IMR-90 (cell line): ENCODE data around the gene ARSD. TPM values are rescaled to one million over a fixed set of nuclear protein-coding genes. Genes with fewer than 3 reads are reported as not detected.

Source experiments
- ATAC-seq: fragments of 200-7000 bp; cut with Tn5 transposase; 2 replicates; pipeline ENCODE4 v1.9.1; 2020; ENCODE audit warnings: low read depth, mild to moderate bottlenecking, moderate library complexity
- BruUV-seq: library from RNA; stranded (reverse); fragments of 400-500 nt; replicated peaks from 2 replicates; lab custom pipeline; 2021; lab: Mats Ljungman, UMichigan
- CTCF ChIA-PET: fragments of 300-600 bp; formaldehyde crosslinking; extraction: SDS; loops from one replicate; lab custom pipeline; 2021; ENCODE audit warnings: antibody characterized with exemption; lab: Yijun Ruan, JAX
- POLR2A ChIA-PET: fragments of 300-600 bp; sonication (Branson Sonifier 250); formaldehyde crosslinking; loops from one replicate; lab custom pipeline; 2022; ENCODE audit warnings: antibody characterized with exemption; ENCODE audit not compliant: unreplicated experiment; lab: Charles Lee
- DNase-seq: peaks from one replicate; pipeline ENCODE4 v3.0.0; 2013
- H2AFZ ChIP-seq: replicated peaks from 2 replicates; pipeline ENCODE3; 2013; ENCODE audit warnings: low read length, mild to moderate bottlenecking; ENCODE audit not compliant: poor library complexity
- H2AK5ac ChIP-seq: 2 replicates; pipeline ENCODE4 v1.6.1; 2013; ENCODE audit warnings: low read depth, low read length, inconsistent platforms
- H2AK9ac ChIP-seq: replicated peaks from 2 replicates; pipeline ENCODE3; 2013; ENCODE audit warnings: mild to moderate bottlenecking, low read depth, low read length, moderate library complexity; ENCODE audit not compliant: poor library complexity
- H2BK120ac ChIP-seq: 2 replicates; pipeline ENCODE4 v1.6.1; 2013; ENCODE audit warnings: low read depth, low read length, inconsistent platforms
- H2BK15ac ChIP-seq: 3 replicates; pipeline ENCODE4 v1.6.1; 2013; ENCODE audit warnings: low read depth, low read length, inconsistent platforms
- H2BK20ac ChIP-seq: 2 replicates; pipeline ENCODE4 v1.6.1; 2013; ENCODE audit warnings: low read depth, mild to moderate bottlenecking, inconsistent platforms, low read length, moderate library complexity
- H2BK5ac ChIP-seq: 2 replicates; pipeline ENCODE4 v1.6.1; 2013; ENCODE audit warnings: mild to moderate bottlenecking, low read depth, low read length, inconsistent platforms; ENCODE audit not compliant: poor library complexity, severe bottlenecking
- H3K14ac ChIP-seq: replicated peaks from 2 replicates; pipeline ENCODE4 v1.6.1; 2013; ENCODE audit warnings: low read depth, low read length, inconsistent platforms
- H3K18ac ChIP-seq: 2 replicates; pipeline ENCODE4 v1.6.1; 2013; ENCODE audit warnings: low read depth, low read length, control low read depth
- H3K23ac ChIP-seq: 2 replicates; pipeline ENCODE4 v1.6.1; 2013; ENCODE audit warnings: low read depth, low read length, inconsistent platforms
- H3K27ac ChIP-seq: 2 replicates; pipeline ENCODE4 v1.5.1; 2013; ENCODE audit warnings: mild to moderate bottlenecking, control low read depth, low read length; ENCODE audit not compliant: insufficient read depth
- H3K27me3 ChIP-seq: 2 replicates; pipeline ENCODE4 v1.6.1; 2013; ENCODE audit warnings: low read length; ENCODE audit not compliant: control insufficient read depth, insufficient read depth
- H3K36me3 ChIP-seq: 2 replicates; pipeline ENCODE4 v1.6.1; 2013; ENCODE audit warnings: low read length, mixed read lengths; ENCODE audit not compliant: control insufficient read depth, insufficient read depth
- H3K4ac ChIP-seq: 2 replicates; pipeline ENCODE4 v1.6.1; 2013; ENCODE audit warnings: low read depth, low read length, inconsistent platforms
- H3K4me1 ChIP-seq: 2 replicates; pipeline ENCODE4 v1.6.1; 2013; ENCODE audit warnings: low read length, mixed read lengths; ENCODE audit not compliant: control insufficient read depth, insufficient read depth
- H3K4me2 ChIP-seq: 2 replicates; pipeline ENCODE4 v1.6.1; 2013; ENCODE audit warnings: low read depth, mild to moderate bottlenecking, control low read depth, low read length, moderate library complexity
- H3K4me3 ChIP-seq: 2 replicates; pipeline ENCODE4 v1.5.1; 2013; ENCODE audit warnings: low read depth, mild to moderate bottlenecking, control low read depth, low read length, moderate library complexity; ENCODE audit not compliant: insufficient read depth
- H3K56ac ChIP-seq: 2 replicates; pipeline ENCODE4 v1.6.1; 2013; ENCODE audit warnings: low read length, inconsistent platforms; ENCODE audit not compliant: insufficient read depth; ENCODE audit errors: extremely low read depth
- H3K79me1 ChIP-seq, 2 experiments: 2 replicates each; pipeline ENCODE4 v1.6.1; 2013; ENCODE audit warnings: low read length in 2 of 2, inconsistent platforms in 1 of 2, low read depth in 1 of 2
- H3K9ac ChIP-seq: 2 replicates; pipeline ENCODE4 v1.6.1; 2013; ENCODE audit warnings: low read depth, low read length, control low read depth
- H3K9me1 ChIP-seq: 2 replicates; pipeline ENCODE4 v1.6.1; 2013; ENCODE audit warnings: low read length, inconsistent platforms; ENCODE audit not compliant: insufficient read depth
- H3K9me3 ChIP-seq: 2 replicates; pipeline ENCODE4 v1.6.1; 2013; ENCODE audit warnings: low read length; ENCODE audit not compliant: control insufficient read depth, insufficient read depth
- H4K20me1 ChIP-seq: 2 replicates; pipeline ENCODE4 v1.6.1; 2013; ENCODE audit warnings: low read length, inconsistent platforms; ENCODE audit not compliant: insufficient read depth
- H4K5ac ChIP-seq: 2 replicates; pipeline ENCODE4 v1.6.1; 2013; ENCODE audit warnings: mild to moderate bottlenecking, low read depth, low read length, control low read depth
- H4K8ac ChIP-seq, 2 experiments: 2 replicates each; pipeline ENCODE4 v1.6.1; 2013; ENCODE audit warnings: low read depth in 2 of 2, low read length in 2 of 2, control low read depth in 1 of 2, inconsistent platforms in 1 of 2
- H4K91ac ChIP-seq: 2 replicates; pipeline ENCODE4 v1.6.1; 2013; ENCODE audit warnings: low read depth, low read length, inconsistent platforms; ENCODE audit not compliant: insufficient read depth
- CEBPB ChIP-seq: IDR thresholded peaks from 2 replicates; pipeline ENCODE4 v1.6.1; 2012; ENCODE audit warnings: low read depth, low read length, improper control_type of control experiment
- FOS ChIP-seq: fragments of 150-350 bp; IDR thresholded peaks from 2 replicates; pipeline ENCODE4 v1.6.1; 2016; ENCODE audit warnings: low read depth, low read length
- MAFK ChIP-seq: IDR thresholded peaks from 2 replicates; pipeline ENCODE4 v1.6.1; 2012; ENCODE audit warnings: low read depth, low read length, improper control_type of control experiment
- MAZ ChIP-seq: IDR thresholded peaks from 2 replicates; pipeline ENCODE4 v1.6.1; 2012; ENCODE audit warnings: low read depth, mild to moderate bottlenecking, low read length, improper control_type of control experiment, moderate library complexity, borderline replicate concordance
- RCOR1 ChIP-seq: IDR thresholded peaks from 2 replicates; pipeline ENCODE4 v1.6.1; 2012; ENCODE audit warnings: mild to moderate bottlenecking, low read length, improper control_type of control experiment; ENCODE audit not compliant: insufficient replicate concordance
- dilution Hi-C: fragments of 300-500 bp; cut with HindIII; formaldehyde crosslinking; loops from one replicate; pipeline ENCODE4 v1.14.3; 2018; ENCODE audit warnings: low sequenced_read_pairs; ENCODE audit not compliant: unreplicated experiment
- in situ Hi-C: fragments of 300-500 bp; cut with MboI; formaldehyde crosslinking; loops from 3 replicates; pipeline ENCODE4 v1.14.3; 2019; ENCODE audit warnings: low sequenced_read_pairs, inconsistent platforms, mixed read lengths
- intact Hi-C: fragments of 100-400 bp; cut with micrococcal nuclease; formaldehyde crosslinking; loops from 2 replicates; pipeline ENCODE4 v1.10.0; 2022
- polyA plus RNA-seq, 3 experiments: library from polyadenylated mRNA; depleted of rRNA; stranded (reverse); fragments of >200 nt; gene quantifications; 2 replicates each; pipeline ENCODE4 v1.2.3, GENCODE V29; 2012; ENCODE audit warnings: low replicate concordance in 1 of 3
- total RNA-seq: library from RNA; depleted of rRNA; stranded (reverse); fragments of >200 nt; gene quantifications from 2 replicates; pipeline ENCODE4 v1.2.3, GENCODE V29; 2012

The ARSD gene
- total and polyA plus RNA-seq, 2 of the 4 experiments (the other 2 are of a cell fraction), result 5.1 to 6.3 TPM

- Histone ChIP-seq H4K91ac (no peak overlapping the region), H3K36me3 (peaks cover 3% of the 10 kb centered on the region), H2BK5ac (no peak overlapping the region), H3K27me3 (no peaks in the 10 kb centered on the region), H3K27ac (no peak overlapping the region), H3K4me3 (no peak overlapping the region), H2AK9ac (no peak overlapping the region), H3K9ac (no peak overlapping the region), H3K9me3 (no peaks in the 10 kb centered on the region; the same call in 1 of the 2 replicates), H2AFZ (no peak overlapping the region), H3K79me1 (no peaks in the 10 kb centered on the region), H2BK20ac (no peak overlapping the region), H3K4ac (no peak overlapping the region), H3K18ac (no peak overlapping the region), H3K14ac (no peak overlapping the region), H2AK5ac (no peak overlapping the region), H4K5ac (no peak overlapping the region), H2BK15ac (no peak overlapping the region), H4K8ac (no peak overlapping the region), H3K9me1 (no peaks in the 10 kb centered on the region), H4K20me1 (no peaks in the 10 kb centered on the region), H2BK120ac (no peak overlapping the region), H3K4me2 (no peak overlapping the region), H3K56ac (no peak overlapping the region), H3K4me1 (no peaks in the 10 kb centered on the region), H3K23ac (no peak overlapping the region)
- ChIA-PET POLR2A (no interaction called here), CTCF (no interaction called here)
- ATAC-seq (no peak), DNase-seq (no peak)
- TF ChIP-seq MAFK, result no peak
- TF ChIP-seq CEBPB, result no peak
- TF ChIP-seq FOS, result no peak
- no peak for TF ChIP-seq MAZ
- TF ChIP-seq RCOR1, result no peak
- in situ Hi-C loops, result no loop called here
- BruUV-seq, result no TSS peak
- dilution Hi-C loops, result no loop called here
- intact Hi-C loops, result no loop called here
Measured at GRCh38 chrX:2870650-2871049, 58.5 kb downstream of the ARSD start.
